Esophagus squamous epithelium (tissue), 5 donors: Measurements from ENCODE around the gene RIF1. TPM values are rescaled to one million over a fixed set of nuclear protein-coding genes. Genes with fewer than 3 reads are reported as not detected.

Experiments used
- DNase-seq: peaks from one replicate; lab custom pipeline; 2025; lab: John Stamatoyannopoulos, UW
- H3K27ac ChIP-seq, 4 donors: fragments of 200-600 bp; sonication (generic); one replicate each; pipeline ENCODE4 v1.5.1; 2016 to 2019; ENCODE audit warnings: mild to moderate bottlenecking in 1 of 4
- H3K27me3 ChIP-seq, 4 donors: fragments of 200-600 bp; sonication (generic); 1 replicate in 3 of 4; 2 replicates in 1 of 4; pipeline versions ENCODE4 v1.5.1 to v1.6.0; 2017 to 2021; ENCODE audit warnings: antibody characterized with exemption in 1 of 4
- H3K36me3 ChIP-seq, 3 donors: fragments of 200-600 bp; sonication (generic); one replicate each; pipeline ENCODE4 v1.5.1; 2016 to 2019
- H3K4me1 ChIP-seq, 3 donors: fragments of 200-600 bp; sonication (generic); one replicate each; pipeline ENCODE4 v1.5.1; 2017 to 2019
- H3K4me3 ChIP-seq, 4 donors: fragments of 200-600 bp; sonication (generic); 1 replicate in 3 of 4; 2 replicates in 1 of 4; pipeline ENCODE4 v1.5.1; 2016 to 2019; ENCODE audit warnings: mild to moderate bottlenecking in 2 of 4, moderate library complexity in 1 of 4
- H3K9me3 ChIP-seq, 3 donors: fragments of 200-600 bp; sonication (generic); one replicate each; pipeline ENCODE4 v1.5.1; 2016 to 2019
- POLR2A ChIP-seq, 4 donors: fragments of 450-650 bp; IDR thresholded peaks; one replicate each; pipeline ENCODE4 v1.6.1; 2017; ENCODE audit warnings: antibody characterized with exemption in 4 of 4, mild to moderate bottlenecking in 4 of 4, moderate library complexity in 3 of 4
- WGBS, 2 donors: methylation state at CpG; one replicate each; pipeline ENCODE4 v1.1.5; 2018; 5-methylcytosine and 5-hydroxymethylcytosine counted together
- intact Hi-C: fragments of 100-400 bp; cut with DNase I; formaldehyde crosslinking; loops from one replicate; pipeline ENCODE4 v1.15.0; 2022
- total RNA-seq, 4 donors: library from RNA; depleted of rRNA; stranded (reverse); fragments of >200 nt; gene quantifications; one replicate each; pipeline ENCODE4 v1.1.0, GENCODE V29; 2016
- TF ChIP-seq, protein P1 (sequence below), 6 experiments: fragments of 450-650 bp in 4 of 6; fragments of 200-600 bp in 2 of 6; sonication (generic) in 2 of 6; IDR thresholded peaks; one replicate each; pipeline ENCODE4 v1.5.1; 2016 to 2019; ENCODE audit warnings: antibody characterized with exemption in 6 of 6, mild to moderate bottlenecking in 4 of 6, moderate library complexity in 4 of 6
- donor health status: DM: yes; HTN: yes; CAD: no.

RIF1 gene
- total RNA-seq, 4 donors from 2014 or later = 14.4 to 41.4 (median 24.4) TPM

DNA sequence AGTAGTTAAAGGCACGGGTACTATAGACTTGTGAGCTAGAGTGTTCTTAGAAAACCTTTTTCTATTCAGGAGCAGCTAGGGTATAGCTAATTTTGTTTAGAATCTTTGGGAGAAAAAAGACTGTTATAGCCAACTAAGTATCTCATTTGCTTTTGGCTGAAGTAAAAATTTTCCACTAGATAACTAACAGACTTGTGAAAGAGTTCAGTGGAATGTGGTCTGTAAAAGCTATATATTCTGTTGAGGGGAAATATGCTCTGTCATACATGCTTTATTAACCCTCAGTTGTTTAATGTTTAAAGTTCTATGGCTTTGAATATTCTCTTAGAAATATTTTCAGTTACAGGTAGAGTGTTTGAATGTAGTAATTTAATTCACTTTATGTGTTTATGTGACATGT, 49.7 kb downstream of the RIF1 start:
- intact Hi-C loops = no loop called here
- Histone ChIP-seq H3K9me3 (no peaks in the 10 kb centered on the region), H3K4me3 (no peak overlapping the region), H3K36me3 (peaks cover 0 to 96% (median 17%) of the 10 kb centered on the region in 3 donors), H3K27me3 (no peaks in the 10 kb centered on the region), H3K27ac (no peak overlapping the region), H3K4me1 (no peaks in the 10 kb centered on the region)
- WGBS, 2 donors = 83 to 90% methylated on average over 1 of the region's 1 CpG
- DNase-seq = no peak
- TF ChIP-seq, protein P1, sequence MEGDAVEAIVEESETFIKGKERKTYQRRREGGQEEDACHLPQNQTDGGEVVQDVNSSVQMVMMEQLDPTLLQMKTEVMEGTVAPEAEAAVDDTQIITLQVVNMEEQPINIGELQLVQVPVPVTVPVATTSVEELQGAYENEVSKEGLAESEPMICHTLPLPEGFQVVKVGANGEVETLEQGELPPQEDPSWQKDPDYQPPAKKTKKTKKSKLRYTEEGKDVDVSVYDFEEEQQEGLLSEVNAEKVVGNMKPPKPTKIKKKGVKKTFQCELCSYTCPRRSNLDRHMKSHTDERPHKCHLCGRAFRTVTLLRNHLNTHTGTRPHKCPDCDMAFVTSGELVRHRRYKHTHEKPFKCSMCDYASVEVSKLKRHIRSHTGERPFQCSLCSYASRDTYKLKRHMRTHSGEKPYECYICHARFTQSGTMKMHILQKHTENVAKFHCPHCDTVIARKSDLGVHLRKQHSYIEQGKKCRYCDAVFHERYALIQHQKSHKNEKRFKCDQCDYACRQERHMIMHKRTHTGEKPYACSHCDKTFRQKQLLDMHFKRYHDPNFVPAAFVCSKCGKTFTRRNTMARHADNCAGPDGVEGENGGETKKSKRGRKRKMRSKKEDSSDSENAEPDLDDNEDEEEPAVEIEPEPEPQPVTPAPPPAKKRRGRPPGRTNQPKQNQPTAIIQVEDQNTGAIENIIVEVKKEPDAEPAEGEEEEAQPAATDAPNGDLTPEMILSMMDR (IDR thresholded peaks at IDR 0.05) = no peak
- TF ChIP-seq POLR2A (IDR thresholded peaks at IDR 0.05) = no peak

DNA sequence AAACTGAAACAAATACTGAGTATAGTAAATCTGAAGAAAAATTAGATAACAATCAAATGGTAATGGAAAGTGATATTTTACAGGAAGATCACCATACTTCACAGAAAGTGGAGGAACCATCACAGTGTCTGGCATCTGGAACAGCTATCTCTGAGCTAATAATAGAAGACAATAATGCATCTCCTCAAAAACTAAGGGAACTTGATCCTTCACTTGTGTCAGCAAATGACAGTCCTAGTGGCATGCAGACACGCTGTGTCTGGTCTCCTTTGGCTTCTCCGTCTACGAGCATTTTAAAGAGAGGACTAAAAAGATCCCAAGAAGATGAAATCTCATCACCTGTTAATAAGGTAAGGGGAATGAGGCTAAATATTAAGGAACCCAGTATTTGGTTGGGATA, 56.1 kb downstream of the RIF1 start:
- WGBS, 2 donors = 88 to 95% methylated on average over 3 of the region's 3 CpGs
- H3K27me3 ChIP-seq = no peaks in the 10 kb centered on the region
- no peaks in the 10 kb centered on the region for H3K9me3 ChIP-seq
- DNase-seq = no peak
- peaks cover 0 to 99% (median 29%) of the 10 kb centered on the region in 3 donors for H3K36me3 ChIP-seq
- no peaks in the 10 kb centered on the region for H3K4me1 ChIP-seq
- H3K27ac ChIP-seq = no peak overlapping the region
- intact Hi-C loops = no loop called here
- H3K4me3 ChIP-seq = no peak overlapping the region
- TF ChIP-seq, protein P1 (IDR thresholded peaks at IDR 0.05) = no peak
- no peak for TF ChIP-seq POLR2A (IDR thresholded peaks at IDR 0.05)

DNA sequence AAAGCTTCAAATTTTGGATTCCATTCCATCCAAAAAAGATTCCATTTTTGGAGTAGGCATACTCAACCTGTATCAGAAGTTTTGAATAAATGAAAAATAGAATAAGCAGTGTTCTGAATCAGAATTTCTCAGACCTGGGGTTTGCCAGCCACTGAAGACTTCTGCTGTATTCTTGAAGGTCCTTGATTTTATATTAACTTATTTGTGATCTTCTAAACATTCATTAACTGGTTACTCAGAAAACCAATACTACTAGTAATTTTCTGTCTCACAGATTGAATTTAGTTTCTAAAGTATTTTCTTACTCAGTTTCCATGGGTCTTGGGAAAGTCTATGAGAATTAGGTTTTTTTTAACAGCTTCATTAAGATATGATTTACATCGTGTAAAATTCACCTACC, 60.9 kb downstream of the RIF1 start:
- Histone ChIP-seq H3K9me3 (no peaks in the 10 kb centered on the region), H3K4me1 (no peaks in the 10 kb centered on the region), H3K27me3 (no peaks in the 10 kb centered on the region), H3K27ac (no peak overlapping the region), H3K4me3 (no peak overlapping the region), H3K36me3 (peaks cover 0 to 98% (median 17%) of the 10 kb centered on the region in 3 donors)
- no peak for TF ChIP-seq POLR2A (IDR thresholded peaks at IDR 0.05)
- TF ChIP-seq, protein P1 (IDR thresholded peaks at IDR 0.05) = no peak
- intact Hi-C loops = no loop called here
- DNase-seq = no peak
- WGBS, 2 donors = 96% methylated on average over 1 of the region's 1 CpG

DNA sequence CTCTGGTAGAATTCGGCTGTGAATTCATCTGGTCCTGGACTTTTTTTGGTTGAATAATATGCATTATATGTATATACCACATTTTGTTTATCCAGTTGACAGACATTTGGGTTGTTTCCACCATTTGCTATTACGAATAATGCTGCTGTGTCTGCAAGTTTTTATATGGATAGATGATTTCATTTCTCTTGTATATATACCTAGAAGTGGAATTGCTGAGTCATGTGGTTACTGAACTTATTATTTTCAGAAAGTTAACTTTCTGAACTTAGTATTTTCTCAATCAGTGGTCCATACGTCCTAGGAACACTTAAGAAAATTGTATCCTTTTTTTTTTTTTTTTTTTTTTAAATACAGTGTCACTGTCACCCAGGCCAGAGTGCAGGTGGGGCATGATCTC, 63.3 kb downstream of the RIF1 start:
- Histone ChIP-seq H3K27me3 (no peaks in the 10 kb centered on the region), H3K4me3 (no peak overlapping the region), H3K9me3 (no peaks in the 10 kb centered on the region), H3K4me1 (no peaks in the 10 kb centered on the region), H3K27ac (no peak overlapping the region), H3K36me3 (peaks cover 0 to 97% (median 17%) of the 10 kb centered on the region in 3 donors)
- TF ChIP-seq, protein P1 (IDR thresholded peaks at IDR 0.05) = no peak
- WGBS, 2 donors = 77 to 81% methylated on average over 3 of the region's 3 CpGs
- intact Hi-C loops = no loop called here
- no peak for DNase-seq

DNA sequence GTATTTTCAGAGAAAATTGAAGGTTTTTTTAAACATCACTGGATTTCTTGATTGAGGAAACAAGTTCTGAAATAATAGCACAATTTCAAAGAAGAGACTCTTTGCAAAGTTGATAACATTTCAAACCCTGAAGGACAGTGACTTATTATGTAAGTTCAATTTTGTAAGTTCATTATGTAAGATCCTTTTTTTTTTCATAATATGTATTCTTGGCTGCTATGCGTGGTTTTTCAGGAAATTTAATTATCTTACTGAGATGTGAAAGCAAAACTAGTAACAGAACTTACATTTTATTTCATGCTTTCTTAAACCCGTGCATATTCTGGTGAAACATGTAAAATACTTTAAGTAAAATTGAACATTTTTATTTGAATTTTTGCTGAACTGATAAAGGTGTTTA, 65.4 kb downstream of the RIF1 start:
- Histone ChIP-seq H3K4me3 (no peak overlapping the region), H3K27me3 (no peaks in the 10 kb centered on the region), H3K27ac (no peak overlapping the region), H3K9me3 (no peaks in the 10 kb centered on the region), H3K4me1 (no peaks in the 10 kb centered on the region), H3K36me3 (peaks cover 0 to 83% (median 6%) of the 10 kb centered on the region in 3 donors)
- DNase-seq = no peak
- 61 to 75% methylated on average over 2 of the region's 2 CpGs for WGBS, 2 donors
- intact Hi-C loops = no loop called here
- TF ChIP-seq, protein P1 (IDR thresholded peaks at IDR 0.05) = no peak
- TF ChIP-seq POLR2A (IDR thresholded peaks at IDR 0.05) = no peak
